IMR-90 (cell line): Measurements from ENCODE around the gene CHST3. TPM values are rescaled to one million over a fixed set of nuclear protein-coding genes. Genes with fewer than 3 reads are reported as not detected.

ENCODE experiments used
- ATAC-seq: fragments of 200-7000 bp; cut with Tn5 transposase; 2 replicates; pipeline ENCODE4 v1.9.1; 2020; ENCODE audit warnings: low read depth, mild to moderate bottlenecking, moderate library complexity
- BruUV-seq: library from RNA; stranded (reverse); fragments of 400-500 nt; replicated peaks from 2 replicates; lab custom pipeline; 2021; lab: Mats Ljungman, UMichigan
- CTCF ChIA-PET: fragments of 300-600 bp; formaldehyde crosslinking; extraction: SDS; loops from one replicate; lab custom pipeline; 2021; ENCODE audit warnings: antibody characterized with exemption; lab: Yijun Ruan, JAX
- POLR2A ChIA-PET: fragments of 300-600 bp; sonication (Branson Sonifier 250); formaldehyde crosslinking; loops from one replicate; lab custom pipeline; 2022; ENCODE audit warnings: antibody characterized with exemption; ENCODE audit not compliant: unreplicated experiment; lab: Charles Lee
- DNase-seq: peaks from one replicate; pipeline ENCODE4 v3.0.0; 2013
- H2AFZ ChIP-seq: replicated peaks from 2 replicates; pipeline ENCODE3; 2013; ENCODE audit warnings: low read length, mild to moderate bottlenecking; ENCODE audit not compliant: poor library complexity
- H2AK5ac ChIP-seq: 2 replicates; pipeline ENCODE4 v1.6.1; 2013; ENCODE audit warnings: low read depth, low read length, inconsistent platforms
- H2AK9ac ChIP-seq: replicated peaks from 2 replicates; pipeline ENCODE3; 2013; ENCODE audit warnings: mild to moderate bottlenecking, low read depth, low read length, moderate library complexity; ENCODE audit not compliant: poor library complexity
- H2BK120ac ChIP-seq: 2 replicates; pipeline ENCODE4 v1.6.1; 2013; ENCODE audit warnings: low read depth, low read length, inconsistent platforms
- H2BK15ac ChIP-seq: 3 replicates; pipeline ENCODE4 v1.6.1; 2013; ENCODE audit warnings: low read depth, low read length, inconsistent platforms
- H2BK20ac ChIP-seq: 2 replicates; pipeline ENCODE4 v1.6.1; 2013; ENCODE audit warnings: low read depth, mild to moderate bottlenecking, inconsistent platforms, low read length, moderate library complexity
- H2BK5ac ChIP-seq: 2 replicates; pipeline ENCODE4 v1.6.1; 2013; ENCODE audit warnings: mild to moderate bottlenecking, low read depth, low read length, inconsistent platforms; ENCODE audit not compliant: poor library complexity, severe bottlenecking
- H3K14ac ChIP-seq: replicated peaks from 2 replicates; pipeline ENCODE4 v1.6.1; 2013; ENCODE audit warnings: low read depth, low read length, inconsistent platforms
- H3K18ac ChIP-seq: 2 replicates; pipeline ENCODE4 v1.6.1; 2013; ENCODE audit warnings: low read depth, low read length, control low read depth
- H3K23ac ChIP-seq: 2 replicates; pipeline ENCODE4 v1.6.1; 2013; ENCODE audit warnings: low read depth, low read length, inconsistent platforms
- H3K27ac ChIP-seq: 2 replicates; pipeline ENCODE4 v1.5.1; 2013; ENCODE audit warnings: mild to moderate bottlenecking, control low read depth, low read length; ENCODE audit not compliant: insufficient read depth
- H3K27me3 ChIP-seq: 2 replicates; pipeline ENCODE4 v1.6.1; 2013; ENCODE audit warnings: low read length; ENCODE audit not compliant: control insufficient read depth, insufficient read depth
- H3K36me3 ChIP-seq: 2 replicates; pipeline ENCODE4 v1.6.1; 2013; ENCODE audit warnings: low read length, mixed read lengths; ENCODE audit not compliant: control insufficient read depth, insufficient read depth
- H3K4ac ChIP-seq: 2 replicates; pipeline ENCODE4 v1.6.1; 2013; ENCODE audit warnings: low read depth, low read length, inconsistent platforms
- H3K4me1 ChIP-seq: 2 replicates; pipeline ENCODE4 v1.6.1; 2013; ENCODE audit warnings: low read length, mixed read lengths; ENCODE audit not compliant: control insufficient read depth, insufficient read depth
- H3K4me2 ChIP-seq: 2 replicates; pipeline ENCODE4 v1.6.1; 2013; ENCODE audit warnings: low read depth, mild to moderate bottlenecking, control low read depth, low read length, moderate library complexity
- H3K4me3 ChIP-seq: 2 replicates; pipeline ENCODE4 v1.5.1; 2013; ENCODE audit warnings: low read depth, mild to moderate bottlenecking, control low read depth, low read length, moderate library complexity; ENCODE audit not compliant: insufficient read depth
- H3K56ac ChIP-seq: 2 replicates; pipeline ENCODE4 v1.6.1; 2013; ENCODE audit warnings: low read length, inconsistent platforms; ENCODE audit not compliant: insufficient read depth; ENCODE audit errors: extremely low read depth
- H3K79me1 ChIP-seq, 2 experiments: 2 replicates each; pipeline ENCODE4 v1.6.1; 2013; ENCODE audit warnings: low read length in 2 of 2, inconsistent platforms in 1 of 2, low read depth in 1 of 2
- H3K9ac ChIP-seq: 2 replicates; pipeline ENCODE4 v1.6.1; 2013; ENCODE audit warnings: low read depth, low read length, control low read depth
- H3K9me1 ChIP-seq: 2 replicates; pipeline ENCODE4 v1.6.1; 2013; ENCODE audit warnings: low read length, inconsistent platforms; ENCODE audit not compliant: insufficient read depth
- H3K9me3 ChIP-seq: 2 replicates; pipeline ENCODE4 v1.6.1; 2013; ENCODE audit warnings: low read length; ENCODE audit not compliant: control insufficient read depth, insufficient read depth
- H4K20me1 ChIP-seq: 2 replicates; pipeline ENCODE4 v1.6.1; 2013; ENCODE audit warnings: low read length, inconsistent platforms; ENCODE audit not compliant: insufficient read depth
- H4K5ac ChIP-seq: 2 replicates; pipeline ENCODE4 v1.6.1; 2013; ENCODE audit warnings: mild to moderate bottlenecking, low read depth, low read length, control low read depth
- H4K8ac ChIP-seq, 2 experiments: 2 replicates each; pipeline ENCODE4 v1.6.1; 2013; ENCODE audit warnings: low read depth in 2 of 2, low read length in 2 of 2, control low read depth in 1 of 2, inconsistent platforms in 1 of 2
- H4K91ac ChIP-seq: 2 replicates; pipeline ENCODE4 v1.6.1; 2013; ENCODE audit warnings: low read depth, low read length, inconsistent platforms; ENCODE audit not compliant: insufficient read depth
- MAFK ChIP-seq: IDR thresholded peaks from 2 replicates; pipeline ENCODE4 v1.6.1; 2012; ENCODE audit warnings: low read depth, low read length, improper control_type of control experiment
- NFE2L2 ChIP-seq: fragments of 150-350 bp; IDR thresholded peaks from 2 replicates; pipeline ENCODE4 v1.6.1; 2016; ENCODE audit warnings: low read depth, mild to moderate bottlenecking, low read length
- WGBS, 2 experiments: methylation state at CpG; one replicate each; pipeline versions ENCODE4 v1.1.5 to v1.1.7; 2013; ENCODE audit warnings: missing lambda C conversion rate in 2 of 2; ENCODE audit not compliant: insufficient read length in 1 of 2; ENCODE audit errors: extremely low coverage in 2 of 2; 5-methylcytosine and 5-hydroxymethylcytosine counted together
- dilution Hi-C: fragments of 300-500 bp; cut with HindIII; formaldehyde crosslinking; loops from one replicate; pipeline ENCODE4 v1.14.3; 2018; ENCODE audit warnings: low sequenced_read_pairs; ENCODE audit not compliant: unreplicated experiment
- in situ Hi-C: fragments of 300-500 bp; cut with MboI; formaldehyde crosslinking; loops from 3 replicates; pipeline ENCODE4 v1.14.3; 2019; ENCODE audit warnings: low sequenced_read_pairs, inconsistent platforms, mixed read lengths
- intact Hi-C: fragments of 100-400 bp; cut with micrococcal nuclease; formaldehyde crosslinking; loops from 2 replicates; pipeline ENCODE4 v1.10.0; 2022
- polyA plus RNA-seq, 3 experiments: library from polyadenylated mRNA; depleted of rRNA; stranded (reverse); fragments of >200 nt; gene quantifications; 2 replicates each; pipeline ENCODE4 v1.2.3, GENCODE V29; 2012; ENCODE audit warnings: low replicate concordance in 1 of 3
- total RNA-seq: library from RNA; depleted of rRNA; stranded (reverse); fragments of >200 nt; gene quantifications from 2 replicates; pipeline ENCODE4 v1.2.3, GENCODE V29; 2012

CHST3 gene
- total and polyA plus RNA-seq, 2 of the 4 experiments (the other 2 are of a cell fraction) = 8.6 to 9.0 TPM

DNA sequence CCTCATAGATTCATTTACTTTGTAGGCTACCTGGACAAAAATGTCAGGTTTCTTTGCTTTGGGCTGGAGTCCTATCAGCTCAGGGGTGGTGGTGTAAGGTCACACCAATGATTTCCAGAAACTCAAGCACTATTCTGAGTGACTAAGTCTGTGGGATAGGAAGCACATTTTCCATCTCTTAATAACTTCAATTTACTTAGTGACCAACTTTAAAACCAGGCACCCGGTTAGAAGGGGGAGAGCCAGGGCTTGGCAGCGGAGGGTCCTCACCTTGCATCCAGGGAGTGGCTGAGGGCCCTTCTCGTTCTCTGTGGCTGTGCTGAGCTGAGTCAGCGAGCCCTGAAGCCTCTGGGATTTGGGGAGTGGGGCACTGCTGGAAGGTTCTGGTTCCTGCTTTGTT is 6.7 kb downstream of the CHST3 start:
- DNase-seq = no peak
- no peak overlapping the region for H3K23ac ChIP-seq
- TF ChIP-seq MAFK (0 out of 2 replicates have a peak, but pooled peaks have one; percentile 1), NFE2L2 (no peak)
- POLR2A ChIA-PET = no interaction called here
- H3K4me1 ChIP-seq = peaks cover 28% of the 10 kb centered on the region
- H4K8ac ChIP-seq = no peak overlapping the region
- H3K36me3 ChIP-seq = no peaks in the 10 kb centered on the region
- no peak overlapping the region; the same call in 1 of the 2 replicates for H2AK5ac ChIP-seq
- CTCF ChIA-PET = interaction anchor here (0.5 to 0.8 kb wide), 3 partner anchors 15 to 27 kb away, joined by 3 to 4 read pairs (median 3); no protein-coding TSS in a partner anchor
- no peak overlapping the region for H3K27ac ChIP-seq
- peaks cover 27 to 97% of the 10 kb centered on the region in 2 experiments for H3K79me1 ChIP-seq
- WGBS, 2 experiments = 100% methylated on average over 1 of the region's 4 CpGs; no CpG with 5 or more reads in 1 of the 2 experiments
- H2BK120ac ChIP-seq = no peak overlapping the region
- H3K4me2 ChIP-seq = no peak overlapping the region
- in situ Hi-C loops (no loop called here), intact Hi-C loops (no loop called here), dilution Hi-C loops (no loop called here)
- no peak overlapping the region for H2BK5ac ChIP-seq
- no peak for ATAC-seq
- H2BK15ac ChIP-seq = no peak overlapping the region
- H4K5ac ChIP-seq = no peak overlapping the region
- no TSS peak for BruUV-seq
- H4K91ac ChIP-seq = no peak overlapping the region
- no peak overlapping the region for H2AFZ ChIP-seq
- H3K4me3 ChIP-seq = no peak overlapping the region
- peaks cover 45% of the 10 kb centered on the region for H3K9me1 ChIP-seq
- H3K18ac ChIP-seq = no peak overlapping the region
- H2BK20ac ChIP-seq = no peak overlapping the region
- no peak overlapping the region for H3K9ac ChIP-seq
- H3K27me3 ChIP-seq = no peaks in the 10 kb centered on the region
- no peak overlapping the region for H3K56ac ChIP-seq
- H2AK9ac ChIP-seq = no peak overlapping the region
- no peak overlapping the region for H3K4ac ChIP-seq
- H4K20me1 ChIP-seq = peaks cover 80% of the 10 kb centered on the region
- no peak overlapping the region for H3K14ac ChIP-seq
- no peaks in the 10 kb centered on the region for H3K9me3 ChIP-seq
